GM21447 (cell line): Measurements from ENCODE around the gene CEACAM16.

Experiments used
- ATAC-seq: cut with Tn5 transposase; IDR thresholded peaks from one replicate; pipeline ENCODE4 v1.9.1; 2021; ENCODE audit not compliant: unreplicated experiment

CEACAM16 gene

DNA sequence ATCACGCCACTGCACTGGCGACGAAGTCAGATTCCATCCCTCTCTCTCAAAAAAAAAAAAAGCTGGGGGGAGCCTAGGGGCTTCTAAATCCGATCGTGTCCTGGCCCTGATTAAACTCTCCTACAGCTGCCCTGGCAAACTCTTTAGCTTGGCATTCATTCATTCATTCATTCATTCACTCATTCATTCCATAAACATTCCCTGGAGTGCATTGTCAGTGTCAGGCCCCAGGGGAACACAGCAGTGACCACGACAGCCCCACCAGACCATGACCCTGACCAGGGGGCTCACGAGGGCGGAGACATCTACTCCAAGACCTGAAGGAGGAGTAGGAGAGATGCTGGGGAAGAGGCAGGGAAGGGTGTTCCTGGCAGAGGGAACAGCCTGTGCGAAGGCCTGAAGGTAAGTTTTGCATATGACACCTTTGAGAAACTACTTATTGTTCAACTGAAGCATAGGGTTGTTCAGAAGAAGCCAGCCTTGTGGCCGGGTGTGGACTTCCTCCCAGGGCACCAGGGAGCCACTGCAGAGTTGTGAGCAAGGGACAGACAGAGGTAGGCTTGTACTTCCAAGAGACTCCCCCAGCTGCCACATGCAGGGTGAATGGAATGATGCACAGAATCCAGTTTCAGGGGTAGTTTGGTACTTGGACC is 24.5 kb downstream of the CEACAM16 start:
- no peak for ATAC-seq

DNA sequence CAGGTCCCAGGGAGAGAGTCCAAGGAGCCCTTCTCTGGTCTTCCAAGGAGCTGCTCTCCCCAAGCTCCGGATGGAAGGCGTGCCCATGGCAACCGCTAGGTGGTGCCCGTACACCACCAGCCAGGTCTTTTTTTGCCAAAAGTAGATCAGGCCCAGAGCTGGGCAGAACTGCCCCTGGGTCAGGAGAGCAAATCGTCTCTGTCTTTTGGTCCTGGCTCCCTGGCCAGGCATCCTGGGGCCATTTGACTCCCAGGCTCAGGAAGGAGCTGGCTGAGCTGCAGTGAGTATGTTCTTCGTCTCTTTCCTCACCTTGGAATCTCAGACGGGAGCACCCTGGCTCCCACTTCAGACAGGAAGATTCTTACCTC is 25.0 kb downstream of the CEACAM16 start:
- ATAC-seq, result no peak

DNA sequence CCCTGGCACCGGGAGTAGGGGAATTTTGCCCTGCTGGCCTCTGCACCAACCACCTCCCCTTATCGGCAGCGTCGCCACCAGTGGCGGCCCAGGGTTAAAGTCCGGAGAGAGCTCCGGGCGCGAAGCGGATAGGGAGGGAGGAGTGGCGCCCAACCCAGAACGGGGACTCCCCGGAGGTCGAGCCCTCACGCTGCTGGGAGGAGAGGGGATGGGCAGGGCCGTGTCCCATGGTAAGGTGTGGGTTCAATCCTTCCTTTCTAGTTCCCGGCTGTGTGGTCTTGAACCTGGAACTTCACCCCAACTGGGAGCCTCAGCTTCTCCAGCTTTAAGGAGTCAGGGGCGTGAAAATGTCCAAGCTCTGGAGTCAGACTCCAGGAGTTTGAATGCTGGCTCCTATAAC is 26.3 kb downstream of the CEACAM16 start:
- no peak for ATAC-seq

DNA sequence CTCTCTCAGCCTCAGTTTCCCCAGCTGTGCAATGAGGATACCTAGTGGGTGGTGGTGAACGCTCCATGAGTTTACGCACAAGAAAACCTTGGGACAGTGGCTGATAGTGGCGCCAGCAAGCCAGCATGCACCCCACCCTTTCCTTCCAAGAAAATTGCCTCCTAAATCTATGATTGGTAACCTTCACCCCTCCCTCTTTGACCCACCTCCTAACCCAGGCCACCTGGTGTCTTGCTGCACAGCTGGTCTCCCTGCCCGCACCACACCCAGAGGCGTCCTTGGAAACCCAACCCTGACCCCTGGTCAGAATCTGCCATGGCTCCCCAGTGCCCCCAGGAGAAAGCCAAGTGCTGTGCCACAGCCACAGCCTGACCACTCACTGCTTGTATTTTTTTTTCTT is 26.7 kb downstream of the CEACAM16 start:
- ATAC-seq, result no peak

DNA sequence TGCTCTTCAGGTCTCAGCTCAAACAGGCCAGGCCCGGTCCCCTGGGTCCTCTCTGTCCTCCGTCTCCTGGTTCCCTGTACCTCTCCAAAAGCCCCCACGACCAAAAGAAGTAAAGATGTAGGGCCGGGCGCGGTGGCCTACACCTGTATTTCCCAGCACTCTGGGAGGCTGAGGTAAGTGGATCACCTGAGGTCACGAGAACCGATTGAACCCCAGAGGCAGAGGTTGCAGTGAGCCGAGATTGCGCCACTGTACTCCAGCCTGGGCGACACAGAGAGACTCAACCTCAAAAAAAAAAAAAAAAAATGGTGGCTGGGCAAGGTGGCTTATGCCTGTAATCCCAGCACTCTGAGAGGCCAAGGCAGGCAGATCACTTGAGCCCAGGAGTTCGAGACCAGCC is 27.5 kb downstream of the CEACAM16 start:
- no peak for ATAC-seq

DNA sequence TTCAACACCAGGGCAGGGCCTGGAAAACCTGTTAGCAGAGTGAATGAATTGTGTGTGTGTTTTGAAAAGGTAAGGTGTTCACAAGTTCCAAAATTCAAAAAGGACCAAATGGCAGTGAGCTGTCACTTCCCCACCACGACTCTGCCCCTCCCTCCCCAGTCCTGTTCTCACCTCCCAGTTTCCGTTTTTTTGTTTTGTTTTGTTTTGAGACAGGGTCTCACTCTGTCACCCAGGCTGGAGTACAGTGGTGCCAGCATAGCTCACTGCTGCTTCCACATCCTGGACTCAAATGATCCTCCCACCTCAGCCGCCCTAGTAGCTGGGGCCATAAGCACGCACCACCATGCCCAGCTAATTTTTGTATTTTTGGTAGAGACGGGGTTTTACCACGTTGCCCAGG is 29.2 kb downstream of the CEACAM16 start:
- no peak for ATAC-seq

DNA sequence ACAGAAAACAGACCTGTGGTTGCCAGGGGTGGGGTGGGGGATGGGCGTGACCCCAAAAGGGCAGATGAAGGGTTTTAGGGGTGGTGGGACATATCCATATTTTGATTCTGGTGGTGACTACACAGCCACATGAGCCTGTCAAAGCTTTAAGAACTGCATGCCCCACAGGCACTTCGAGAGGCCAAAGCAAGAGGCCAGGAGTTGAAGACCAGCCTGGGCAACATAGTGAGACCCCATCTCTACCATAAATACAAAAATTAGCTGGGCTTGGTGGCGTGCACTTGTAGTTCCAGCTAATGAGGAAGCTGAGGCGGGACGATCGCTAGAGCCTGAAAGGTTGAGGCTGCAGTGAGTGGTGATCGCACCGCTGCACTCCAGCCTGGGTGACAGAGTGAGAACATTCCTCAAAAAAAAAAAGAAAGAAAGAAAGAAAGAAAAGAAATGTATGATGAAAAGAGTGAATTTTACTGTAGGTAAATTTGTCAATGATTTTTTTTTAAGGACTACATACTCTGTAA is 30.6 kb downstream of the CEACAM16 start:
- ATAC-seq, result no peak

DNA sequence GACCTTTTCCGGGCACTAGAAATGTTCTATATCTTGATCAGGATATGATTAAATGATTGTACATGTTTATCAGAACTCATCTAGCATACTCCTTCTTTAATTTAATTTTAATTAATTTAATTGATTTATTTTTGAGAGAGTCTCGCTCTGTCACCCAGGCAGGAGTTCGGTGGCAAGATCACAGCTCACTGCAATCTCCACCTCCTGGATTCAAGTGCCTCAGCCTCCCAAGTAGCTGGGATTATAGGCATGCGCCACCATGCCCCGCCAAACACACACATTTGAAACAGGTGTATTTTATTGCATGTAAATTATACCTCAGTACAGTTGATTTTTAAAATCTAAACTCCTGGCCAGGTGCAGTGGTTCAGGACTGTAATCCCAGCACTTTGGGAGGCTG is 32.1 kb downstream of the CEACAM16 start:
- no peak for ATAC-seq

DNA sequence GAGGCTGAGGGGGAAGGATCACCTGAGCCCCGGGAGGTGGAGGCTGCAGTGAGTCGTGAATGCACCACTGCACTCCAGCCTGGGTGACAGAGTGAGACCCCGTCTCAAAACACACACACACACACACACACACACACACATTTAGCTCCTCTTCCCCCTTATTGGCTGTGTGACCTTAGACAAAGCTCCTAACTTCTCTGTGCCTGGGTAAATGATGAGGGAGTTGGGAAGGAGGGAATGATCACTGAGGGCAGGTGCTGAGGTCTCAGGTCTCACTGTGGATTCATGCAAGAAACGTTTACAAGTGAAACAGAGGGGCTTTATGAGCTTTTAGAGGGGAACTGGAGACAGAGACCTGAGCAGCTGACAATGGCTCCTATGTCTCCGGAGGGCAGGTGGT is 32.7 kb downstream of the CEACAM16 start:
- ATAC-seq, result no peak

DNA sequence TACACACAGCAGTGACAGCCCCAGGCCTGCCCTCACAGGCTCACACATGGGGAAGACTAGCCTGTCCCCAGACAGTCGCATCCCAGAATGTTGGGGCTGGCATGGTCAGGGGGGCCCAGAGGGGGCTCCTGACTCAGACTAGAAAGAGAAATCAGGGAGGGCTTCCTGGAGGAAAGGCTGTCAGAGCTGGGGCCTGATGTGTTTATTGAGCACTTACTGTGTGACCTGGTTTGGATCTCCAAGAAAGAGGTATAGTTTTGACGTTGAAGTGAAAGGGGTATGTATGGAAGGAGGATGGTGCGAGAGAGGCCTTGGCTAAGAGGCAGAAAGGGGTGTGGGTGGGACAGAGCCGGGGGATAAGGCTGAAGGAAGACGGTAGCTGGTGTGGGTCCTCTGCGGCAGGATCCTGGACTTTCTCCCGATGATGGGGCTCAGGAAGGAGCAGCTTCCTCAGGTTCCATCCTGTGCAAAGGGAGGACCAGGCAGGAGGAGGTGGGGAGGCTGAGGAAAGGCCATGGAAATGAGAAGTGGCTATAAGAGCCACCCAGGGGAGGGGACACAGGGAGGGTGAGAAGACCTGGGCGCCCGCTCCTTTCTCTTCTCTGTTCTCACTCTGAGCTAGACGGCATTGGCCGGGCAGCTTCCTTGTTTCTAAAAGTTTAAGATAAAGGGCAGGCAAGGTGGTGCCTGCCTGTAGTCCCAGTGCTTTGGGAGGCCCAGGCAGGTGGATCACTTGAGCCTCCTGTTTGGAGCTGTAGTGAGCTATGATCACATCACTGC is 33.5 kb downstream of the CEACAM16 start:
- no peak for ATAC-seq

DNA sequence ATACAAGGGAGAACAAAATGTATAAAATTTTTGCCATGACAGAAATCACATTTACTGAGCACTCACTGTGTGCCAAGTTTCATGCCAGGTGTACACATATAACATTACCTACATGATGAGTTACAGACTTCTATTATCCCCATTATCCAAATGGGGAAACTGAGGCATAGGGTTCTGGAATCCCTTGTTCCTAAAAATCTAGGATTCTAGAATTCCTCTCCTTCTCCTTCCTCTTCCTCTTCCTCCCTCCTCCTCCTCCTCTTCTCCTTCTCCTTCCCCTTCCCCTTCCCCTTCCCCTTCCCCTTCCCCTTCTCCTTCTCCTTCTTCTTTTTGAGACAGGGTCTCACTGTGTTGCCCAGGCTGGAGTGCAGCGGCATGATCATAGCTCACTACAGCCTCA is 35.4 kb downstream of the CEACAM16 start:
- ATAC-seq, result no peak

DNA sequence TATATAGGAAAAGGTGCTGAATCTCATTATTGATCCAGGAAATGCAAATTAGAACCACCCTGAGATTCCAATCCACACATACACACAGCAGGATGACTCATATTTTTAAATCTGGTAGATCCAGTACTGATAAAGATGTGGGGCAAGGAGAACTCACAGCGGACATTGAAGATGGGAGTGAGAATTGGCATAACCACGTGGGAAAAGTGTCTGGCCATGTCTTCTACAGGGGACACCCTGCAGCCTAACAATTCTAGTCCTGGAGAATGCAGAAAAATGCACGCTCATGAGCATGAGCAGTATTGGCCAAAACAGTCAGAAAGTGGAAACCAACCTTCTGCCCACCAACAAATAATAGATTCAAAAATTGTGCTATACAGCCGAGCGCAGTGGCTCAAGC is 36.1 kb downstream of the CEACAM16 start:
- ATAC-seq, result no peak

DNA sequence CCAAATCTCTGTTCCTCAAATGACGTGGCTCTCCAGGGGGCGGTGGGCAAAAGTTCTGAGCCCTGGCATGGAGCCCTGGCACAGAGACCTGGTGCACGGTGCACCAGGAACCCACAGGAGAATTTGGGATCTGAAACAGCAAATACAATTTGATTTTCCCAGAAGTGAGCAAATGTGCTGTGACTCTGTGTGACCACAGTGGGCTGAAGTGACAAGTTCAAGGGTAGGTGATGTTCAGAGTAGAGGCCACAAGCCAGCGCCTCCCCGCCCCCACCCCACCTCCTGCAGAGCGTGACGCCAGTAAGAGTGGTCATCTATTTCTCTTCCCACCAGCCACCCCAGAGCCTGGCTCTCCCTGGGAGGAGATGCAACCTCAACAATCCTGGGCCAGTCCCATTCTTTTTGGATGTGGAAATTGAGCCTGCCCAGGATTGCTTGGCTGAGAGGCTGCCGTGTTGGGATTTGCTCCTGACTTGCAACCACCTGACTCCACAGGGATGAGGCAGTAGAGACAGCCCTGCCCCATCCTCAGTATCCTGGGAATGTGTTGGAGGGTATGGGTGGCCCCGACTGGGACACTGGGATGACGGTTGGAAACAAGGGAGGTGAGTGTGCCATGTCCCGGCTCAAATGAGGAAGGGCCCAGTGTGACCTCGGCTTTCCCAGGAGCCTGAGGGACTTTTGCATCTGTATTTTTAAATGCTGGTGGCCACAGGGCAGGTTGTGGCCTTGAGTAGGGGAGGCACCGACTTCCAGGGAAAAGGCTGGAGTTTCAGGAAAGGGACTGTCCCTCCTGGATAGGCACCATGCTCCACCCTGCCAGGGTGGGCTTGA is 38.5 kb downstream of the CEACAM16 start:
- ATAC-seq, result no peak

DNA sequence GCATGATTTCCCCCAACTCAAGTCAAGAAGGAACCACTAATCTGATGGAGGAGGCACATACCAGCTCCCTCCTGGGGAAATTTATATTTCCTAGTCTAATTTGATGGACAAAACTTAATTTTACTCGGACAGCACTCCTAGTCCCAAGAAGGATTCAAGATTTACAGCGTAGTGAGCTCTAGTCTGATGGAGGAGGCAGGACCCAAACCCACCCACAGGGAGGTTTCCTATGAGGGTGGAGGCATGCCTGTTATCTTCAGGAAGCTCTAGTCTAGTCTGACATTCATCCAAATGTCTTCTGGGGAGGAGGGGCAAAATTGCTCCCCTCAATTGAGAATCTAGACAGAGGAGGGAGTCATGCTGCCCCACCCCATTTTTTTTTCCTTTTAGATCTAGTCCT is 39.2 kb downstream of the CEACAM16 start:
- no peak for ATAC-seq

DNA sequence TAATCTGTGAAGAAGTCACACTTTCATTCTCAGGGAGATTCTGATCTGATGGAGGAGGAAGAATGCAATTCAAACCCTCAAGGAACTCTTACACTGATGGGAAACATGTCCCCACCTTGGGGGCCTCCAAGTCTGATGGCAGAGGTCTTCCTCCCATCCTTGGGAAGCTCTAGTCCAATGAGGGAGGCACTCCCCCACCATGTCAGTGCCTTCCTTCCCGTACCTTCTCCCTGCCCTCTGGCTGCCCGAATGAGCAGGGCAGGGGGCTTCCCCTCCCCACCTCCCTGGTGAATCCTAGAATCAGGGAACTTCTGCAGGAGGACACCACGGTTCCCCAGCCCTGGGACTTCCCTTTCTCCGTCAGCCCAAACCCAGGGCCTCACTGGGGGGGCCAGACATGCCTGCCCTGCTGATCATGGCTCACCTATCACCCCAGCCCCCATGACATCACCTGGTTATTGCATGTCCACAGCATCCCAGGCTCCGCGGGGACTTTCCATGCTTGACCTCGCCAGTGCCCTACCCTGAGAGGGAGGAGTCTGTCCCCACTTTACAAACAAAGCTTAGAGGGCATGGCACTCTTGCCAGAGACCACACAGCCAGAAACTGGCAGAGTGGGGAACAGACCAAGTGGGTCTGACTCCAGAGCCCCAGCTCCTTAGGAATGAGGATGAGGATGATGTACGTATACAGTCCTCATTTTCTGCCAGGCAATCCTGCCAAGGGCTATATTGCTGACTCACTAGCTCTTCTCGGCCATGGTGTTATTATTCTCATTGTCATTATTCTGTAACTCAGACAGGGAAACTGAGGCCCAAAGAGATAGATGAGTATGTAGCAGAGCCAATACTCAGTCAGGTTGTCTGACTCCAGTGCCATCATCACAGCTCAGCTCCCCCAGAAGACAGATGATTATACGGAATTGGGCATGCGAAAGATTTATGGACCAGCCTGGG is 39.9 kb downstream of the CEACAM16 start:
- no peak for ATAC-seq

DNA sequence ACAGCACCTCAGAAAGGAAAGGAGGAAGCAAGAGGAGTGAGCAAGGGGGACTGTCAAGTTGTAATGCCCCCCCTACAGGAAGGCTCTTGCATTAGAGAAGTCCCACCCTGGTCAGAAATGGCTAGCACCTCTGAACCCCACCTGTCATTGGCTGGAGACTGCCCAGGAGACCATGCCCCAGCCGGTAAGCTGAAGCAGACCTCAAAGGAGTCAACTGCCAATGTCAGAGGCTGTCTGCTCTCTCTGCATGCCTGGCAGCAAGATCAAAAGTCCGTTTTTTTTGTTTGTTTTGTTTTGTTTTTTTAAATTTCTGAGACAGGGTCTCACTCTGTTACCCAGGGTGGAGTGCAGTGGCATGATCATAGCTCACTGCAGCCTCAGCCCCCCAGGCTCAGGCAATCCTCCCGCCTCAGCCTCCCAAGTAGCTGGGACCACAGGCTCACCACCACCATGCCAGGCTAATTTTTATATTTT is 41.4 kb downstream of the CEACAM16 start:
- ATAC-seq, result no peak

DNA sequence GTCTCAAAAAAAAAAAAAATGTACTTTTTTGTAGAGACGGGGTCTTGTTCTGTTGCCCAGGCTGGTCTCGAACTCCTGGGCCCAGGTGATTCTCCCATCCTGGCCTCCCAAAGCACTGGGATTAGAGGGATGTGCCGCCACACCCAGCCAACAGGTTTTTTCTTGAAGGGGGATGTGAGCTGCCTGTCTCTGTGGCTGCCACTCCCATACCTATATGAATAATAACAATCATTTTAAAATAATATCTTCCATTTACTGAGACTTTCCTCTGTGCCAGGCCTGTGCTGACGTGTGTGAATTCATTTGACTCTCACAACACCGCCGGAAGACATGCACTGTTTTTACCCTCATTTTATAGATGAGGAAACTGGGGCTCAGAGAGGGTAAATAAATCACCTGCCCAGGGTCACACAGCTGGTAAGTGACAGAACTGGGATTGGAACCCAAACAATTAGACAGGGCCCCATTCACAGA is 42.3 kb downstream of the CEACAM16 start:
- ATAC-seq, result no peak

DNA sequence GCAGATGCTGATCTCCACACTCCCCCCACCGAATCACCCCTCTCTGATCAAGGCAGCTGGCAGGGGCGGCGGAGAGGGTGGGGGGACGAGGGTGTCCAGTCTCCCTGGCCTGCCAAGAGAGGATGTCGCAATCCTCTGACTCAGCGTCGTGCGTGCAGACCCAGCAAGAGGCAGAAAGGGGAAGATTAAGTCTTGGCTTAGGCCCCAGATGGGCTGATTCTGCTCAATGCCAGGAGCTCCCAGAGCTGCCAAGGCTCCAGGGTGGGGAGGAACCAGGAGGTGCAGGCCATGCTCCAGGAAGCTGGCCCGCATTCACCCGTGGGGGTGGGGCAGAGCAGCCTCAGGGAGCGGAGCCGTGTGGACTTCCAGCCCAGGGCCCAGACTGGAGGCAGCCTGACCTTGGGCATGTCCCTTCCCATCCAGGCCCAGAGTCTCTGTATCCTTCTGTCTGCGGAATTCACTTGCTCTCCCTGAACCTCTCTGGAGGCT is 42.9 kb downstream of the CEACAM16 start:
- ATAC-seq, result no peak

DNA sequence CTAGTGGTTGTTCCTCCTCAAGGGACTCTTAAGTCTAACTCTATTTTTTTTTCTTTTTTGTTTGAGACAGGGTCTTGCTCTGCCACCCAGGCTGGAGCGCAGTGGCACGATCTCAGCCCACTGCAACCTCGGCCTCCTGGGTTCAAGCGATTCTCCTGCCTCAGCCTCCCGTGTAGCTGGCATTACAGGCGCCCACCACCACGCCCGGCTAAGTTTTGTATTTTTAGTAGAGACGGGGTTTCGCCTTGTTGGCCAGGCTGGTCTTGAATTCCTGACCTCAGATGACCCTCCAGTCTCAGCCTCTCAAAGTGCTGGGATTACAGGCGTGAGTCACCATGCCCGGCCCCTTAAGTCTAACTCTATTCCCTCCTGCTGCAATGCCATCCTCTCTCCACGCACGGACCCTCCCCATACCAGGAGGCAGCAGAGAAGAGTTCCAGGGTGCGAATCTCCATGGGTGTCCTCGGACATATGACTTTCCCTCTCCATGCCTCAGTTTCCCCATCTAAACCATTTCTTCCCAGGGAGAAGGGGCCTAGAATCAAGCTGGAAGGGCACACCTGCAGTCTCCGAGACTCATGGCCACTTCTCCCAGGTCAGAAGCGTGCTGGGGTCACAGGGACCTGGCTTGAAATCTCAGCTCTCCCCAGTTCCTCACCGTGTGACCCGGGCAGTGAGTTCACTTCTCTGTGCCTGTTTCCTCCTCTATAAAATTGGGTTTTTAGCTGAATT is 43.5 kb downstream of the CEACAM16 start:
- no peak for ATAC-seq
